Spleen (tissue), 11 donors: ENCODE results near the gene ADAMTSL1. TPM values are rescaled to one million over a fixed set of nuclear protein-coding genes. Genes with fewer than 3 reads are reported as not detected.

Experiments used
- DNase-seq: peaks from one replicate; pipeline ENCODE4 v3.0.0-alpha.2; 2020
- H3K27ac ChIP-seq, 8 donors: fragments of 200-600 bp; sonication (generic) in 7 of 8; 1 replicate in 4 of 8; 2 replicates in 4 of 8; pipeline versions ENCODE4 v1.5.0 to v1.8.0; 2016 to 2021; ENCODE audit warnings: inconsistent platforms in 4 of 8, mild to moderate bottlenecking in 4 of 8, moderate library complexity in 1 of 8
- H3K27me3 ChIP-seq, 7 donors: fragments of 200-600 bp; sonication (generic) in 6 of 7; replicated peaks in 1 of 7; 1 replicate in 4 of 7; 2 replicates in 3 of 7; pipeline versions ENCODE4 v1.5.0 to v1.8.0; 2016 to 2021; ENCODE audit warnings: inconsistent platforms in 3 of 7, mild to moderate bottlenecking in 1 of 7
- H3K36me3 ChIP-seq, 6 donors: fragments of 200-600 bp; sonication (generic) in 5 of 6; 1 replicate in 4 of 6; 2 replicates in 2 of 6; pipeline versions ENCODE4 v1.5.0 to v1.8.0; 2016 to 2021; ENCODE audit warnings: inconsistent platforms in 2 of 6
- H3K4me1 ChIP-seq, 6 donors: fragments of 200-600 bp; sonication (generic) in 5 of 6; 1 replicate in 3 of 6; 2 replicates in 3 of 6; pipeline versions ENCODE4 v1.5.0 to v1.8.0; 2016 to 2021; ENCODE audit warnings: inconsistent platforms in 3 of 6
- H3K4me3 ChIP-seq, 8 donors: fragments of 200-600 bp; sonication (generic) in 7 of 8; 1 replicate in 4 of 8; 2 replicates in 4 of 8; pipeline versions ENCODE4 v1.5.0 to v1.8.0; 2016 to 2021; ENCODE audit warnings: inconsistent platforms in 4 of 8, mild to moderate bottlenecking in 4 of 8, moderate library complexity in 2 of 8
- H3K9me3 ChIP-seq, 8 donors: fragments of 200-600 bp; sonication (generic) in 7 of 8; 1 replicate in 4 of 8; 2 replicates in 4 of 8; pipeline versions ENCODE4 v1.5.0 to v1.8.0; 2016 to 2021; ENCODE audit warnings: inconsistent platforms in 4 of 8
- CTCF ChIP-seq, 11 experiments: fragments of 200-600 bp in 7 of 11; fragments of 450-650 bp in 4 of 11; sonication (generic) in 4 of 11; IDR thresholded peaks in 8 of 11; conservative IDR thresholded peaks in 3 of 11; 1 replicate in 7 of 11; 2 replicates in 4 of 11; pipeline versions ENCODE4 v1.4.0 to v1.8.0; 2016 to 2021; ENCODE audit warnings: antibody characterized with exemption in 11 of 11, inconsistent platforms in 4 of 11, mild to moderate bottlenecking in 1 of 11
- POLR2A ChIP-seq, 3 donors: fragments of 450-650 bp; IDR thresholded peaks; one replicate each; pipeline ENCODE4 v1.5.1; 2017; ENCODE audit warnings: antibody characterized with exemption in 3 of 3, mild to moderate bottlenecking in 1 of 3
- POLR2AphosphoS5 ChIP-seq, 3 donors: sonication (generic); formaldehyde crosslinking; IDR thresholded peaks; one replicate each; pipeline ENCODE4 v1.5.1; 2017; ENCODE audit warnings: antibody characterized with exemption in 3 of 3
- WGBS, 5 donors: extraction: QIAGEN DNeasy Blood & Tissue Kit in 3 of 5; methylation state at CpG; one replicate each; pipeline versions ENCODE4 v1.1.5 to v1.1.7; 2013 to 2018; 5-methylcytosine and 5-hydroxymethylcytosine counted together
- intact Hi-C: fragments of 100-400 bp; cut with DNase I; formaldehyde crosslinking; loops from one replicate; pipeline ENCODE4 v1.15.0; 2023; ENCODE audit warnings: low total_unique reads
- polyA plus RNA-seq, 3 donors: library from polyadenylated mRNA; stranded (reverse); fragments of 200-250 nt; gene quantifications; one replicate each; pipeline ENCODE4 v1.2.1, GENCODE V29; 2013
- total RNA-seq, 7 donors: library from RNA; depleted of rRNA in 3 of 7; stranded (reverse); fragments of >200 nt in 3 of 7; fragmentation: NEBNext Ultra II Directional in 4 of 7; extraction: Animal tissue kit (Norgen Biotek cat#: 25700) in 4 of 7; gene quantifications; one replicate each; pipeline versions ENCODE4 v1.1.0 to v1.2.1, GENCODE V29; 2016 to 2021
- donor health status: healthy with polysubstance abuse.
- donor health status: DM: no; HTN: no; CAD: no; lungs with moderate emphysema.
- donor health status: DM: no; HTN: no; CAD: no.
- donor health status: Bipolar disorder and iron deficiency.
- donor health status: healthy.
- donor health status: DM: no; HTN: no; CAD: no.
- donor health status: DM: yes; HTN: yes; CAD: no.

Gene ADAMTSL1
- total and polyA plus RNA-seq, 10 donors, result 0.35 to 5.3 (median 2.2) TPM

DNA sequence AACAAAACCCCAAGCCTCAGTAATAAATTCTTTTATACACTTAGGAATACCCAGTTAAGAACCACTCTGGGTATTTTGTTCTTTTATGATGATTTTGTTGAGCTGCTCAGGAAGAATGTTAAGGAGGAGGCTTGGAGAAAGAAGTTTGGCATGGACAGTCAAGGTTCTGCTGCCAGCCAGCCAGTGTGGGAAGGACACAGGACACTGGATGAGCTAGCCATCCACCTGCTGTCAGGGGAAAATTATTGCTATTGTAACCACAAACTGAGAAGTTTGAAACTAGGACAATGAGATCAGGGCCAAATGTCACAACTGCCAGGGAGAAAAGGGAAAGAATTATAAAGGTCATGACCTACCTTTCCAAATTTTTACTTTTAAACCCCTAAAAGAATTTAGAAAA is 25.9 kb upstream of the ADAMTSL1 start:
- no peaks in the 10 kb centered on the region for H3K36me3 ChIP-seq
- intact Hi-C loops, result loop anchor here (10.0 kb wide), 2 partner anchors 193 to 577 kb away; no protein-coding TSS in a partner anchor

GRCh38 chr9:18451406-18451805 is 22.5 kb upstream of the ADAMTSL1 start:
- H3K27me3 ChIP-seq, result no peaks in the 10 kb centered on the region
- H3K36me3 ChIP-seq, result no peaks in the 10 kb centered on the region
- H3K4me3 ChIP-seq, result no peak overlapping the region
- H3K27ac ChIP-seq, result no peak overlapping the region
- TF ChIP-seq CTCF (IDR thresholded peaks at IDR 0.05 in 8 of 11, conservative IDR thresholded peaks at IDR 0.05 in 3 of 11) (no peak), POLR2AphosphoS5 (IDR thresholded peaks at IDR 0.05) (no peak)
- no peak for DNase-seq
- H3K4me1 ChIP-seq, result no peaks in the 10 kb centered on the region
- H3K9me3 ChIP-seq, result no peaks in the 10 kb centered on the region
- intact Hi-C loops, result no loop called here
- 71 to 82% (median 74%) methylated on average over 3 of the region's 3 CpGs for WGBS, 5 donors

More for the DNA sequence above, 25.9 kb upstream of the ADAMTSL1 start:
- Histone ChIP-seq H3K4me1 (no peaks in the 10 kb centered on the region), H3K4me3 (no peak overlapping the region), H3K27me3 (no peaks in the 10 kb centered on the region), H3K27ac (no peak overlapping the region), H3K9me3 (no peaks in the 10 kb centered on the region)
- no peak for TF ChIP-seq CTCF (IDR thresholded peaks at IDR 0.05 in 8 of 11, conservative IDR thresholded peaks at IDR 0.05 in 3 of 11)
- no peak for TF ChIP-seq POLR2AphosphoS5 (IDR thresholded peaks at IDR 0.05)
- TF ChIP-seq POLR2A (IDR thresholded peaks at IDR 0.05), result no peak
- DNase-seq, result no peak

DNA sequence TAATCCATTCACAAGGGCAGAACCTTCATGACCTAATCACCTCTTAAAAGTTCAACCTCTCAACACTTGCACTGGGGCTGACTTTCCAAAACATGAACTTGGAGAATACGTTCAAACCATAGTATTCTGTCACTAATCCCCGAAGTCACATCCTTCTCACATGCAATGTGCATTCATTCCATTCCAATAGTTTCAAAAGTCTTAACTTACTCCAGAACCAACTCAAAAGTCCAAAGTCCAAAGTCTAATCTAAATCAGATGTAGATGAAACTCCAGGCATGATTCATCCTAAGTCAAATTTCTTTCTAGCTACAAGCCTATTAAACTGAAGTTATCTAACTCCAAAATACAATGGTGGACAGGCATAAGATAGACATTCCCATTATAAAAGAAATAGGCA is 21.7 kb upstream of the ADAMTSL1 start:
- WGBS, 5 donors, result 86 to 96% (median 90%) methylated on average over 2 of the region's 2 CpGs
- DNase-seq, result no peak
- no peaks in the 10 kb centered on the region for H3K27me3 ChIP-seq
- H3K27ac ChIP-seq, result no peak overlapping the region
- intact Hi-C loops, result no loop called here
- no peak for TF ChIP-seq POLR2A (IDR thresholded peaks at IDR 0.05)
- TF ChIP-seq POLR2AphosphoS5 (IDR thresholded peaks at IDR 0.05), result no peak
- no peak for TF ChIP-seq CTCF (IDR thresholded peaks at IDR 0.05 in 8 of 11, conservative IDR thresholded peaks at IDR 0.05 in 3 of 11)
- no peak overlapping the region for H3K4me3 ChIP-seq
- no peaks in the 10 kb centered on the region for H3K36me3 ChIP-seq
- H3K4me1 ChIP-seq, result no peaks in the 10 kb centered on the region
- H3K9me3 ChIP-seq, result no peaks in the 10 kb centered on the region

- intact Hi-C loops, result no loop called here
- Histone ChIP-seq H3K4me3 (no peak overlapping the region), H3K4me1 (no peaks in the 10 kb centered on the region), H3K9me3 (no peaks in the 10 kb centered on the region), H3K27me3 (no peaks in the 10 kb centered on the region), H3K36me3 (no peaks in the 10 kb centered on the region), H3K27ac (no peak overlapping the region)
- no peak for DNase-seq
- TF ChIP-seq POLR2A (IDR thresholded peaks at IDR 0.05) (no peak), POLR2AphosphoS5 (IDR thresholded peaks at IDR 0.05) (no peak), CTCF (IDR thresholded peaks at IDR 0.05 in 8 of 11, conservative IDR thresholded peaks at IDR 0.05 in 3 of 11) (no peak)
- 70 to 85% (median 81%) methylated on average over 4 of the region's 4 CpGs for WGBS, 5 donors
Measured at GRCh38 chr9:18456624-18457237, 17.2 kb upstream of the ADAMTSL1 start.
